Calu3 (cell line): Measurements from ENCODE around the gene AK8. TPM values are rescaled to one million over a fixed set of nuclear protein-coding genes. Genes with fewer than 3 reads are reported as not detected.

Experiments
- BruUV-seq: library from RNA; stranded (reverse); fragments of 400-500 nt; replicated peaks from 2 replicates; lab custom pipeline; 2021; lab: Mats Ljungman, UMichigan
- CTCF ChIA-PET: fragments of 300-600 bp; sonication (Branson Sonifier 250); formaldehyde crosslinking; loops from one replicate; lab custom pipeline; 2022; ENCODE audit warnings: antibody characterized with exemption; lab: Charles Lee
- DNase-seq: peaks from one replicate; pipeline ENCODE4 v3.0.0; 2022
- H3K27ac Mint-ChIP-seq: one replicate; pipeline ENCODE4 v1.8.0; 2022; ENCODE audit warnings: mixed read lengths; ENCODE audit not compliant: unreplicated experiment
- H3K27me3 Mint-ChIP-seq: one replicate; pipeline ENCODE4 v1.8.0; 2022; ENCODE audit warnings: mixed read lengths; ENCODE audit not compliant: unreplicated experiment
- H3K36me3 Mint-ChIP-seq: one replicate; pipeline ENCODE4 v1.8.0; 2022; ENCODE audit warnings: mild to moderate bottlenecking, moderate library complexity, mixed read lengths; ENCODE audit not compliant: insufficient read depth, unreplicated experiment
- H3K4me1 Mint-ChIP-seq: one replicate; pipeline ENCODE4 v1.8.0; 2022; ENCODE audit warnings: mild to moderate bottlenecking, low read depth, mixed read lengths; ENCODE audit not compliant: unreplicated experiment
- H3K4me3 Mint-ChIP-seq: one replicate; pipeline ENCODE4 v1.8.0; 2022; ENCODE audit warnings: mild to moderate bottlenecking, low read depth, moderate library complexity, mixed read lengths; ENCODE audit not compliant: unreplicated experiment
- H3K9me3 Mint-ChIP-seq: one replicate; pipeline ENCODE4 v1.8.0; 2022; ENCODE audit warnings: low read depth, mixed read lengths; ENCODE audit not compliant: unreplicated experiment
- intact Hi-C: fragments of 100-400 bp; cut with micrococcal nuclease; formaldehyde crosslinking; loops from one replicate; pipeline ENCODE4 v1.10.0; 2022; ENCODE audit not compliant: unreplicated experiment
- total RNA-seq: library from RNA; stranded (reverse); gene quantifications from 2 replicates; pipeline ENCODE4 v1.2.3, GENCODE V29; 2022
- TF ChIP-seq, protein P1 (sequence below): fragments of 200-600 bp; IDR thresholded peaks from one replicate; pipeline ENCODE4 v1.8.0; 2022; ENCODE audit warnings: antibody characterized with exemption; ENCODE audit not compliant: unreplicated experiment

The AK8 gene
- total RNA-seq, 1 experiment from 2014 or later, result 1.4 TPM

DNA sequence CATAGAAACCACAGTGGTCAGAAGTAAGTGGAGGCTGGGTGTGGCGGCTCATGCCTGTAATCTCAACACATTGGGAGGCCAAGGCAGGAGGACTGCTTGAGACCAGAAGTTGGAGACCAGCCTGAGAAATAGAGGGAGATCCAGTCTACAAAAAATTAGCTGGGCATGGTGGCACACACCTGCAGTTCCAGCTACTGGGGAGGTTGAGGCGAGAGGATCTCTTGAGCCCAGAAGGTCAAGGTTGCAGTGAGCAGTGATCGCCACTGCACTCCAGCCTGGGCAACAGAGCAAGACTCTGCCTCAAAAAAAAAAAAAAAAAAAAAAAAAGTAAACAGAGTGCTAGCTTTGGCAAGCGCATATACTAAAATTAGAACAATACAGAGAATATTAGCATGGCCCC, 24.6 kb downstream of the AK8 start:
- intact Hi-C loops, result no loop called here
- TF ChIP-seq, protein P1, sequence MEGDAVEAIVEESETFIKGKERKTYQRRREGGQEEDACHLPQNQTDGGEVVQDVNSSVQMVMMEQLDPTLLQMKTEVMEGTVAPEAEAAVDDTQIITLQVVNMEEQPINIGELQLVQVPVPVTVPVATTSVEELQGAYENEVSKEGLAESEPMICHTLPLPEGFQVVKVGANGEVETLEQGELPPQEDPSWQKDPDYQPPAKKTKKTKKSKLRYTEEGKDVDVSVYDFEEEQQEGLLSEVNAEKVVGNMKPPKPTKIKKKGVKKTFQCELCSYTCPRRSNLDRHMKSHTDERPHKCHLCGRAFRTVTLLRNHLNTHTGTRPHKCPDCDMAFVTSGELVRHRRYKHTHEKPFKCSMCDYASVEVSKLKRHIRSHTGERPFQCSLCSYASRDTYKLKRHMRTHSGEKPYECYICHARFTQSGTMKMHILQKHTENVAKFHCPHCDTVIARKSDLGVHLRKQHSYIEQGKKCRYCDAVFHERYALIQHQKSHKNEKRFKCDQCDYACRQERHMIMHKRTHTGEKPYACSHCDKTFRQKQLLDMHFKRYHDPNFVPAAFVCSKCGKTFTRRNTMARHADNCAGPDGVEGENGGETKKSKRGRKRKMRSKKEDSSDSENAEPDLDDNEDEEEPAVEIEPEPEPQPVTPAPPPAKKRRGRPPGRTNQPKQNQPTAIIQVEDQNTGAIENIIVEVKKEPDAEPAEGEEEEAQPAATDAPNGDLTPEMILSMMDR, result no peak
- H3K27me3 Mint-ChIP-seq, result no peaks in the 10 kb centered on the region
- H3K4me1 Mint-ChIP-seq, result no peaks in the 10 kb centered on the region
- no TSS peak for BruUV-seq
- CTCF ChIA-PET, result interaction anchor here (0.7 kb wide), 1 partner anchor 15 kb away, joined by 4 read pairs; no protein-coding TSS in a partner anchor
- no peaks in the 10 kb centered on the region for H3K36me3 Mint-ChIP-seq
- DNase-seq, result no peak
- H3K9me3 Mint-ChIP-seq, result no peaks in the 10 kb centered on the region
- H3K27ac Mint-ChIP-seq, result no peak overlapping the region
- no peak overlapping the region for H3K4me3 Mint-ChIP-seq

DNA sequence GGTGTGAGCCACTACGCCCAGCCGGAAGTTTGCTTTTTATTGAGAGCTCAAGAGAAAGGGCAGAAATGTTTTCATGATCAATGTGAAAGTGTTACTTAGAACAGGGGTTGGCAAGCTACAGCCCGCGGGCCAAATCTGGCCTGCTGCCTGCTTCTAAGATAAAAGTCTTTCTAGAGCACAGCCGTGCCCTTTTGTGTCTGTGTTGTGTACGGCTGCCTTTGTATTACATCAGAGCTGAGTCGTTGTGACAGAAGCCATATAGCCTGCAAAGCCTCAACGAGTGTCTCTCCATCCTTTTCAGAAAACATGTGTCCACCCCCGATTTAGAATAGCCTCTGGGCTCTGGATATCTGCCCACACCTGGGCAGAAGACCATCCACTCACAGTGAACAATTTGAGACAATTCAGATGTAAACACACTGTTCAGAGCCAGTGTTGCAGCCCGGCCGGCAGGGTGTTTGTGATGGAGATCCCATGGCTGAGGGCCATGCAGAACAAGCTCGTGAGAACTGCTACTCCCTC, 28.8 kb downstream of the AK8 start:
- no peaks in the 10 kb centered on the region for H3K36me3 Mint-ChIP-seq
- no peak overlapping the region for H3K4me3 Mint-ChIP-seq
- no TSS peak for BruUV-seq
- CTCF ChIA-PET, result no interaction called here
- no peaks in the 10 kb centered on the region for H3K9me3 Mint-ChIP-seq
- no peak for DNase-seq
- H3K4me1 Mint-ChIP-seq, result no peaks in the 10 kb centered on the region
- intact Hi-C loops, result no loop called here
- TF ChIP-seq, protein P1, result no peak
- no peak overlapping the region for H3K27ac Mint-ChIP-seq
- H3K27me3 Mint-ChIP-seq, result no peaks in the 10 kb centered on the region

DNA sequence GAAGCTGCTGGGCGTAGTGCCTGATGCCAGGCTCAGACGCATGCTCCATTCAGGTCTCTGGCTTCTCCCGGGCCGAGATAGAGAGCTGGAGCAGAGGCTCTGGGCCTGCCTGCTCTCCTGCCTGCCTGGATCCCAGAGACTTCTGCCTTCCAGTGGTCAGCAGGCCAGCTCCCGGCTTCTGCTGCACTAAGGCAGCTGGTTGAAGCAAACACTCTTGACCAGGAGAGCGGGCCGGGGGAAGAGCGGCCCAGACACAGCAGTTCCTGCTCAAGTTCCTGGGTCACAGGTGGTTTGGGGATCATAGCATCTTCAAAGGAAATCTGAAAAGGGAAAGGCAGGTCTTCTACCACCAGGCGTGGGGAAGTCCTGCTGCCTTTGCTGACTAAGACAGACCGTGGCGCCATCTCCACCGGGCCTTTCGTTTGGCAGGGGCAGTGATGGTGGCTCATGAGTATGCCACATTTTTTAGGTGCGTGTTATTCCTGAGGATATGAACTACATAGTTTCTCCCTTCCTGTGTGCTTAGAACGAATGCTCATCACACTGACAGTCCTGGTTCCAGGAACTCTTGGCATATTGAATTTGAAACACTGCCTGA, 31.1 kb downstream of the AK8 start:
- Mint-ChIP-seq H3K27ac (no peak overlapping the region), H3K4me1 (no peaks in the 10 kb centered on the region), H3K36me3 (no peaks in the 10 kb centered on the region), H3K27me3 (no peaks in the 10 kb centered on the region), H3K4me3 (no peak overlapping the region), H3K9me3 (no peaks in the 10 kb centered on the region)
- TF ChIP-seq, protein P1, result no peak
- intact Hi-C loops, result no loop called here
- no peak for DNase-seq
- CTCF ChIA-PET, result no interaction called here
- no TSS peak for BruUV-seq

DNA sequence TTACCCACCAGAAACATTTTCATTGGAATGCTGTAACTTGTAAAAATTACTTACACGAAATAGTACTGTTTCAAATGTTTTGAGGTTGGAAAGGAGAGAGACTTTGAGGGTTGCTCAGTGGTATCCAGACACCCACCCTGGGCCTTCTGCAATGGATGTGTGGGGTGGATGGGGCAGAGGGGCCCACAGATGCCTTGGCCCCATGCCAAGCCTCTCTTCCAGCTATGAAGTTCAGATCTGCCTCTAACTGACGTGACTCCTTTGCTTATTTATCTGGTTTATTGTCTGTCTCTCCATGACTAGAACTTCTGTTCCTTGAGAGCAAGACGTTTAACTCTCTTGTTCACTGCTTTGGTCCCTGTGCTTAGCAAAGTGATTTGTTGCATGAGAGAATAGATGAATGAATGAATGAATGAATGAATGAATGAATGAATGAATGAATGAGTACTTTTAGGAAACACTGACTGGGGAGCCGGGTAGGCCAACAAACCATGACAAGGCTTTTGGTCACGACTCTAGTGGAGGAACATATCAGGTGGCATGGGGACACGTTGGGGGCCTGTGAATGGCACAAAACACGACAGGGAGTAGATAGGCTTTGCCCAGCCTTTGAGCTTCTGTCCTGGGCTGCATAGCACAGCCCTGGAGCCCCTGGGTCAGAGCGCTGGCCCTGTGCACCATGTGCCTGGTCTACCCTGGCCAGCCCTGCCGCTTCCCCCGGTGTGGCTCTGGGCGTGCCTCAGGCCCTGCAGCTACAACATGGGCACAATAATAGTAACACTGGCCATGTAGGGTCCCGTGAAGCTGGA, 31.8 kb downstream of the AK8 start:
- CTCF ChIA-PET, result interaction anchor here (0.6 kb wide), 1 partner anchor 41 kb away, joined by 3 read pairs; no protein-coding TSS in a partner anchor
- DNase-seq, result no peak
- Mint-ChIP-seq H3K9me3 (no peaks in the 10 kb centered on the region), H3K4me3 (no peak overlapping the region), H3K27me3 (no peaks in the 10 kb centered on the region), H3K27ac (no peak overlapping the region), H3K36me3 (no peaks in the 10 kb centered on the region), H3K4me1 (no peaks in the 10 kb centered on the region)
- no TSS peak for BruUV-seq
- TF ChIP-seq, protein P1, result no peak
- intact Hi-C loops, result no loop called here
